HCT116 (cell line): ENCODE results near the gene ASCL3.

ENCODE experiments used
- ATF3 ChIP-seq: IDR thresholded peaks from 2 replicates; pipeline ENCODE4 v1.6.1; 2012
- CEBPB ChIP-seq: IDR thresholded peaks from 2 replicates; pipeline ENCODE4 v1.6.1; 2012; ENCODE audit warnings: low read depth
- EZH2 ChIP-seq: fragments of 200-600 bp; sonication (generic); IDR thresholded peaks from 2 replicates; pipeline ENCODE4 v1.6.1; 2017; ENCODE audit warnings: antibody characterized with exemption, mixed run types
- EZH2phosphoT487 ChIP-seq: fragments of 200-600 bp; IDR thresholded peaks from 2 replicates; pipeline ENCODE4 v1.6.1; 2018; ENCODE audit warnings: antibody characterized with exemption, borderline replicate concordance
- POLR2A ChIP-seq: IDR thresholded peaks from 2 replicates; pipeline ENCODE4 v1.7.0; 2011; ENCODE audit warnings: borderline replicate concordance; ENCODE audit not compliant: insufficient read depth, insufficient read length; ENCODE audit errors: extremely low read depth
- POLR2AphosphoS5 ChIP-seq: IDR thresholded peaks from 2 replicates; pipeline ENCODE4 v1.6.1; 2011; ENCODE audit warnings: mild to moderate bottlenecking, low read depth, low read length, moderate library complexity
- RAD21 ChIP-seq: IDR thresholded peaks from 2 replicates; pipeline ENCODE4 v1.6.1; 2012; ENCODE audit warnings: low read depth, mild to moderate bottlenecking
- REST ChIP-seq: IDR thresholded peaks from 2 replicates; pipeline ENCODE4 v1.6.1; 2012; ENCODE audit warnings: low read depth
- YY1 ChIP-seq: IDR thresholded peaks from 2 replicates; pipeline ENCODE4 v1.6.1; 2011; ENCODE audit warnings: low read length, low read depth, moderate library complexity, mild to moderate bottlenecking; ENCODE audit not compliant: insufficient replicate concordance; ENCODE audit errors: extremely low read depth
- TF ChIP-seq, protein P1 (sequence below), 3 experiments: fragments of 200-600 bp in 1 of 3; sonication (generic) in 1 of 3; IDR thresholded peaks in 2 of 3; conservative IDR thresholded peaks in 1 of 3; 2 replicates each; pipeline ENCODE4 v1.5.1; 2012 to 2017; ENCODE audit warnings: low read depth in 2 of 3, low read length in 2 of 3, antibody characterized with exemption in 1 of 3, borderline replicate concordance in 1 of 3, control low read depth in 1 of 3, mild to moderate bottlenecking in 1 of 3, mixed read lengths in 1 of 3, mixed run types in 1 of 3, moderate library complexity in 1 of 3; ENCODE audit not compliant: insufficient read depth in 1 of 3

GRCh38 chr11:8985462-8985861 lies 42.6 kb upstream of the ASCL3 start:
- TF ChIP-seq, protein P1, sequence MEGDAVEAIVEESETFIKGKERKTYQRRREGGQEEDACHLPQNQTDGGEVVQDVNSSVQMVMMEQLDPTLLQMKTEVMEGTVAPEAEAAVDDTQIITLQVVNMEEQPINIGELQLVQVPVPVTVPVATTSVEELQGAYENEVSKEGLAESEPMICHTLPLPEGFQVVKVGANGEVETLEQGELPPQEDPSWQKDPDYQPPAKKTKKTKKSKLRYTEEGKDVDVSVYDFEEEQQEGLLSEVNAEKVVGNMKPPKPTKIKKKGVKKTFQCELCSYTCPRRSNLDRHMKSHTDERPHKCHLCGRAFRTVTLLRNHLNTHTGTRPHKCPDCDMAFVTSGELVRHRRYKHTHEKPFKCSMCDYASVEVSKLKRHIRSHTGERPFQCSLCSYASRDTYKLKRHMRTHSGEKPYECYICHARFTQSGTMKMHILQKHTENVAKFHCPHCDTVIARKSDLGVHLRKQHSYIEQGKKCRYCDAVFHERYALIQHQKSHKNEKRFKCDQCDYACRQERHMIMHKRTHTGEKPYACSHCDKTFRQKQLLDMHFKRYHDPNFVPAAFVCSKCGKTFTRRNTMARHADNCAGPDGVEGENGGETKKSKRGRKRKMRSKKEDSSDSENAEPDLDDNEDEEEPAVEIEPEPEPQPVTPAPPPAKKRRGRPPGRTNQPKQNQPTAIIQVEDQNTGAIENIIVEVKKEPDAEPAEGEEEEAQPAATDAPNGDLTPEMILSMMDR (IDR thresholded peaks at IDR 0.05 in 2 of 3, conservative IDR thresholded peaks at IDR 0.05 in 1 of 3; ENCODE audit: borderline replicate concordance in 1 of 3, insufficient read depth in 1 of 3, low read depth in 2 of 3, low read length in 2 of 3), result no peak
- TF ChIP-seq POLR2A, result no peak
- TF ChIP-seq CEBPB, result no peak
- no peak for TF ChIP-seq EZH2
- no peak for TF ChIP-seq ATF3
- TF ChIP-seq POLR2AphosphoS5, result no peak
- TF ChIP-seq EZH2phosphoT487, result no peak
- TF ChIP-seq RAD21, result no peak
- no peak for TF ChIP-seq REST
- TF ChIP-seq YY1, result no peak
